Activated naive CD8-positive, alpha-beta T cell treated with anti-CD3 and anti-CD28 coated beads, Interleukin-2, amount 50 U/mL, for 16 hours (primary cell): ENCODE data around the gene PARP14.
"Not testable (repeated sequence)": the region's sequence is repeated elsewhere in the genome, so short reads cannot be mapped to it uniquely, and the experiment has no call there.

Experiments used
- DNase-seq: peaks from one replicate; pipeline ENCODE4 v3.0.0-alpha.2; 2020; ENCODE audit warnings: low read depth, low spot score

PARP14 gene

GRCh38 chr3:122679085-122679881 is 1.4 kb upstream of the PARP14 start:
- DNase-seq = peak; percentile 75

GRCh38 chr3:122679882-122680474 is 661 bp upstream of the PARP14 start:
- no peak for DNase-seq

- no peak for DNase-seq
These were observed 790 bp downstream of the PARP14 start for GRCh38 chr3:122681284-122681973.

GRCh38 chr3:122681974-122682409 is 1.4 kb downstream of the PARP14 start:
- no peak for DNase-seq

GRCh38 chr3:122682778-122683411 is 2.3 kb downstream of the PARP14 start:
- DNase-seq = not testable (repeated sequence)

- DNase-seq = no peak
These were observed 6.7 kb downstream of the PARP14 start for GRCh38 chr3:122687298-122687697.

- no peak for DNase-seq
These were observed 8.4 kb downstream of the PARP14 start for GRCh38 chr3:122688996-122689395.

GRCh38 chr3:122689587-122689986 is 8.9 kb downstream of the PARP14 start:
- DNase-seq = no peak

GRCh38 chr3:122690096-122690495 is 9.5 kb downstream of the PARP14 start:
- DNase-seq = no peak

- no peak for DNase-seq
These were observed 10.6 kb downstream of the PARP14 start for GRCh38 chr3:122691195-122691594.

GRCh38 chr3:122692674-122693073 is 12.0 kb downstream of the PARP14 start:
- no peak for DNase-seq

- no peak for DNase-seq
These were observed 14.3 kb downstream of the PARP14 start for GRCh38 chr3:122694966-122695365.

- no peak for DNase-seq
These were observed 15.4 kb downstream of the PARP14 start for GRCh38 chr3:122695927-122696561.

GRCh38 chr3:122697952-122698620 is 17.4 kb downstream of the PARP14 start:
- no peak for DNase-seq

GRCh38 chr3:122700193-122700592 is 19.6 kb downstream of the PARP14 start:
- no peak for DNase-seq

- DNase-seq = no peak
These were observed 24.7 kb downstream of the PARP14 start for GRCh38 chr3:122705379-122705778.

- DNase-seq = not testable (repeated sequence)
These were observed 30.1 kb downstream of the PARP14 start for GRCh38 chr3:122710616-122711251.

GRCh38 chr3:122714273-122714672 is 33.6 kb downstream of the PARP14 start:
- DNase-seq = no peak

GRCh38 chr3:122716667-122717066 is 36.0 kb downstream of the PARP14 start:
- no peak for DNase-seq

GRCh38 chr3:122719273-122719921 is 38.8 kb downstream of the PARP14 start:
- DNase-seq = no peak
